WTC11 (cell line): Measurements from ENCODE around the gene SPNS3.

Experiments used
- ARID4B ChIP-seq: sonication (generic); formaldehyde crosslinking; IDR thresholded peaks from 2 replicates; pipeline ENCODE4 v1.8.0; 2023; ENCODE audit warnings: missing genetic modification reagents, mild to moderate bottlenecking, borderline replicate concordance
- CTCF ChIP-seq: fragments of 200-600 bp; IDR thresholded peaks from 2 replicates; pipeline ENCODE4 v1.8.0; 2022; ENCODE audit warnings: antibody characterized with exemption
- E2F1 ChIP-seq: sonication (generic); formaldehyde crosslinking; IDR thresholded peaks from 2 replicates; pipeline ENCODE4 v1.8.0; 2022; ENCODE audit warnings: mild to moderate bottlenecking, missing genetic modification reagents
- ERG ChIP-seq: fragments of 250-450 bp; sonication (Bioruptor Pico); IDR thresholded peaks from 2 replicates; pipeline ENCODE4 v1.8.0; 2021; ENCODE audit warnings: mild to moderate bottlenecking
- ESRRA ChIP-seq: sonication (generic); formaldehyde crosslinking; IDR thresholded peaks from 2 replicates; pipeline ENCODE4 v1.8.1; 2022; ENCODE audit warnings: mild to moderate bottlenecking, missing genetic modification reagents, borderline replicate concordance
- ETV6 ChIP-seq: sonication (generic); formaldehyde crosslinking; IDR thresholded peaks from 2 replicates; pipeline ENCODE4 v1.8.1; 2022; ENCODE audit warnings: mild to moderate bottlenecking, missing genetic modification reagents
- FOXP1 ChIP-seq: sonication (generic); formaldehyde crosslinking; IDR thresholded peaks from 2 replicates; pipeline ENCODE4 v1.8.0; 2022; ENCODE audit warnings: missing genetic modification reagents, mild to moderate bottlenecking, moderate library complexity, borderline replicate concordance
- FOXP4 ChIP-seq: sonication (generic); formaldehyde crosslinking; IDR thresholded peaks from 2 replicates; pipeline ENCODE4 v1.8.0; 2022; ENCODE audit warnings: mild to moderate bottlenecking, missing genetic modification reagents
- KAT7 ChIP-seq: sonication (generic); formaldehyde crosslinking; IDR thresholded peaks from 2 replicates; pipeline ENCODE4 v1.8.1; 2023; ENCODE audit warnings: missing genetic modification reagents, mild to moderate bottlenecking, borderline replicate concordance
- STAT6 ChIP-seq: sonication (generic); formaldehyde crosslinking; conservative IDR thresholded peaks from 2 replicates; pipeline ENCODE4 v1.8.1; 2023; ENCODE audit warnings: mild to moderate bottlenecking, low read depth, missing genetic modification reagents, moderate library complexity
- TEAD1 ChIP-seq: sonication (generic); formaldehyde crosslinking; IDR thresholded peaks from 2 replicates; pipeline ENCODE4 v1.8.0; 2022; ENCODE audit warnings: mild to moderate bottlenecking, missing genetic modification reagents
- ZNF416 ChIP-seq: fragments of 250-450 bp; sonication (Bioruptor Pico); IDR thresholded peaks from 2 replicates; pipeline ENCODE4 v1.9.0; 2021; ENCODE audit warnings: mild to moderate bottlenecking, inconsistent platforms
- ZNF512 ChIP-seq: sonication (generic); formaldehyde crosslinking; IDR thresholded peaks from 2 replicates; pipeline ENCODE4 v1.8.1; 2022; ENCODE audit warnings: missing genetic modification reagents, borderline replicate concordance

GRCh38 chr17:4509923-4510617 lies 76.3 kb downstream of the SPNS3 start:
- no peak for TF ChIP-seq ETV6
- TF ChIP-seq ZNF416 = no peak
- no peak for TF ChIP-seq CTCF
- no peak for TF ChIP-seq ZNF512
- TF ChIP-seq STAT6 (CRISPR knock-in tag) = no peak
- no peak for TF ChIP-seq FOXP4 (CRISPR knock-in tag)
- TF ChIP-seq TEAD1 = no peak
- TF ChIP-seq ARID4B (CRISPR knock-in tag) = no peak
- TF ChIP-seq KAT7 (CRISPR knock-in tag) = no peak
- TF ChIP-seq ESRRA = no peak
- TF ChIP-seq ERG (CRISPR knock-in tag) = no peak
- TF ChIP-seq E2F1 = no peak
- TF ChIP-seq FOXP1 (CRISPR knock-in tag) = no peak
